Pancreas (tissue), 10 donors: Measurements from ENCODE around the gene PHLDA3. TPM values are rescaled to one million over a fixed set of nuclear protein-coding genes. Genes with fewer than 3 reads are reported as not detected.

Source experiments
- ATAC-seq, 4 donors: fragments of 200-7000 bp; cut with Tn5 transposase; one replicate each; pipeline versions ENCODE4 v1.8.0 to v1.9.1; 2020; ENCODE audit warnings: mild to moderate bottlenecking in 4 of 4, moderate library complexity in 4 of 4
- DNase-seq, 6 donors: peaks; one replicate each; pipeline ENCODE4 v3.0.0-alpha.2; 2020
- FAIRE-seq: peaks from 2 replicates; lab custom pipeline; 2012; peaks lifted over from hg19 to GRCh38; lab: Jason Lieb, UNC
- H3K27ac ChIP-seq, 4 donors: fragments of 200-600 bp; sonication (generic); 1 replicate in 3 of 4; 2 replicates in 1 of 4; pipeline versions ENCODE4 v1.5.0 to v1.8.0; 2020
- H3K27me3 ChIP-seq, 4 donors: fragments of 200-600 bp; one replicate each; pipeline ENCODE4 v1.8.0; 2021
- H3K36me3 ChIP-seq, 3 donors: fragments of 200-600 bp; sonication (generic) in 1 of 3; one replicate each; pipeline versions ENCODE4 v1.5.0 to v1.8.0; 2020 to 2021
- H3K4me1 ChIP-seq, 3 donors: fragments of 200-600 bp; one replicate each; pipeline ENCODE4 v1.8.0; 2021
- H3K4me3 ChIP-seq, 4 donors: fragments of 200-600 bp; sonication (generic) in 2 of 4; one replicate each; pipeline versions ENCODE4 v1.5.0 to v1.8.0; 2020 to 2021
- H3K9me3 ChIP-seq, 4 donors: fragments of 200-600 bp; one replicate each; pipeline ENCODE4 v1.8.0; 2021
- CTCF ChIP-seq, 4 donors: fragments of 200-600 bp; sonication (generic) in 3 of 4; IDR thresholded peaks; one replicate each; pipeline versions ENCODE4 v1.5.0 to v1.8.0; 2021; ENCODE audit warnings: antibody characterized with exemption in 4 of 4
- WGBS, 2 donors: extraction: QIAGEN DNeasy Blood & Tissue Kit; methylation state at CpG; one replicate each; pipeline ENCODE4 v1.1.7; 2013; 5-methylcytosine and 5-hydroxymethylcytosine counted together
- intact Hi-C, 3 donors: fragments of 100-400 bp; cut with DNase I; formaldehyde crosslinking; loops; one replicate each; pipeline versions ENCODE4 v1.11.1 to v1.14.2; 2022
- polyA plus RNA-seq, 2 donors: library from polyadenylated mRNA; stranded (reverse); fragments of 200-250 nt; gene quantifications; one replicate each; pipeline ENCODE4 v1.2.3, GENCODE V29; 2013
- total RNA-seq, 6 donors: library from RNA; stranded (reverse); fragmentation: NEBNext Ultra II Directional in 4 of 6; extraction: Animal tissue kit (Norgen Biotek cat#: 25700) in 4 of 6; gene quantifications; one replicate each; pipeline versions ENCODE4 v1.2.1 to v1.2.4, GENCODE V29; 2021 to 2023
- donor health status: healthy with polysubstance abuse.
- donor health status: DM: no; HTN: no; CAD: no; lungs with moderate emphysema.
- donor health status: DM: no; HTN: no; CAD: no.
- donor health status: control.
- donor health status: control.
- donor health status: Bipolar disorder and iron deficiency.
- donor health status: DM: yes; HTN: yes; CAD: no.
- donor health status: DM: no; HTN: no; CAD: no.
- donor health status: DM: no; HTN: no; CAD: no.
- donor health status: DM: yes; HTN: yes; CAD: no.

The PHLDA3 gene
- total and polyA plus RNA-seq, 8 donors, result 8.6 to 24.4 (median 12.8) TPM

GRCh38 chr1:201465698-201466290 is 3.2 kb downstream of the PHLDA3 start:
- no peak overlapping the region for H3K27ac ChIP-seq
- no peak overlapping the region for H3K4me3 ChIP-seq
- FAIRE-seq (no peak), DNase-seq (peak in 2 of 6 donors; percentile 61 to 81), ATAC-seq (no peak)
- WGBS, 2 donors, result 92 to 94% methylated on average over 9 of the region's 9 CpGs
- H3K36me3 ChIP-seq, result peaks cover 0 to 14% (median 5%) of the 10 kb centered on the region in 3 donors
- H3K27me3 ChIP-seq, result no peaks in the 10 kb centered on the region
- intact Hi-C loops, result no loop called here
- no peak for TF ChIP-seq CTCF (IDR thresholded peaks at IDR 0.05)
- no peaks in the 10 kb centered on the region for H3K9me3 ChIP-seq
- H3K4me1 ChIP-seq, result peaks cover 0 to 4% (median 0%) of the 10 kb centered on the region in 3 donors

- TF ChIP-seq CTCF (IDR thresholded peaks at IDR 0.05), result no peak
- H3K9me3 ChIP-seq, result no peaks in the 10 kb centered on the region
- H3K4me1 ChIP-seq, result peaks cover 0 to 4% (median 0%) of the 10 kb centered on the region in 3 donors
- H3K36me3 ChIP-seq, result peaks cover 0 to 14% (median 5%) of the 10 kb centered on the region in 3 donors
- no peak overlapping the region for H3K27ac ChIP-seq
- intact Hi-C loops, result no loop called here
- FAIRE-seq (no peak), DNase-seq (no peak), ATAC-seq (peak in 2 of 4 donors; percentile 17 to 21)
- H3K4me3 ChIP-seq, result no peak overlapping the region
- no peaks in the 10 kb centered on the region for H3K27me3 ChIP-seq
- WGBS, 2 donors, result 71 to 80% methylated on average over 7 of the region's 7 CpGs
These were observed 5.9 kb downstream of the PHLDA3 start for GRCh38 chr1:201463071-201463552.

- no peaks in the 10 kb centered on the region for H3K27me3 ChIP-seq
- H3K36me3 ChIP-seq, result peaks cover 0 to 14% (median 5%) of the 10 kb centered on the region in 3 donors
- TF ChIP-seq CTCF (IDR thresholded peaks at IDR 0.05), result no peak
- no peak for FAIRE-seq
- no peaks in the 10 kb centered on the region for H3K9me3 ChIP-seq
- peaks cover 0 to 4% (median 0%) of the 10 kb centered on the region in 3 donors for H3K4me1 ChIP-seq
- intact Hi-C loops, result no loop called here
- peak overlapping the region; percentile 5 to 76 (median 40) for H3K27ac ChIP-seq
- no peak overlapping the region for H3K4me3 ChIP-seq
- ATAC-seq, result peak; percentile 25 to 74 (median 68)
- DNase-seq, result peak in 3 of 6 donors; percentile 40 to 53 (median 47)
- WGBS, 2 donors, result 89 to 93% methylated on average over 13 of the region's 13 CpGs
These were observed 7.1 kb downstream of the PHLDA3 start for GRCh38 chr1:201461645-201462441.

GRCh38 chr1:201460814-201461644 is 8.0 kb downstream of the PHLDA3 start:
- 65 to 70% methylated on average over 8 of the region's 8 CpGs for WGBS, 2 donors
- peak in 1 of 6 donors; percentile 46 for DNase-seq
- no peak for FAIRE-seq

More at GRCh38 chr1:201460814-201461644, 8.0 kb downstream of the PHLDA3 start:
- Histone ChIP-seq H3K4me1 (peaks cover 0 to 4% (median 0%) of the 10 kb centered on the region in 3 donors), H3K27me3 (no peaks in the 10 kb centered on the region), H3K36me3 (peaks cover 0 to 14% (median 5%) of the 10 kb centered on the region in 3 donors), H3K27ac (peak overlapping the region; percentile 5 to 76 (median 40)), H3K4me3 (no peak overlapping the region), H3K9me3 (no peaks in the 10 kb centered on the region)
- ATAC-seq, result peak; percentile 71 to 88 (median 81)
- intact Hi-C loops, result no loop called here
- TF ChIP-seq CTCF (IDR thresholded peaks at IDR 0.05), result no peak
